ENCODE measurements around the gene PLPPR1.

DNA sequence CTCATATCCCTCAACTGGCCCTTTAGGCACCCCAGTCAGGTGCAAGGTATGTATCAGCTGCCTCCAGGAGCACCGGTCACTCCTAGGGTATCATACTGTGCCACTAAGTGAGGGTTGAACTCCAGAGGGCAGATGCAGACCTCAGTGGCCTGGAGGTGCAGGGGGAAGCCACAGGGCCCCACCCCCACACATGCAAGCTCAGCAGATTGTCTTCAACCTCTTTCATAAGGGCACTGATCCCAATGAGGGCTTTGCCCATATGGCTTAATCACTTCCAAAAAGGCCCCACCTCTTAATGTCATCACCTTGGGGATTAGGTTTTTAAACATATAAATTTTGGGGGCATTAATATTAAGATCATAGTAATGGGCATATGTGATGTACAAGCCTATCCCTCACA, 328.1 kb downstream of the PLPPR1 start:
- TF ChIP-seq, protein P1, sequence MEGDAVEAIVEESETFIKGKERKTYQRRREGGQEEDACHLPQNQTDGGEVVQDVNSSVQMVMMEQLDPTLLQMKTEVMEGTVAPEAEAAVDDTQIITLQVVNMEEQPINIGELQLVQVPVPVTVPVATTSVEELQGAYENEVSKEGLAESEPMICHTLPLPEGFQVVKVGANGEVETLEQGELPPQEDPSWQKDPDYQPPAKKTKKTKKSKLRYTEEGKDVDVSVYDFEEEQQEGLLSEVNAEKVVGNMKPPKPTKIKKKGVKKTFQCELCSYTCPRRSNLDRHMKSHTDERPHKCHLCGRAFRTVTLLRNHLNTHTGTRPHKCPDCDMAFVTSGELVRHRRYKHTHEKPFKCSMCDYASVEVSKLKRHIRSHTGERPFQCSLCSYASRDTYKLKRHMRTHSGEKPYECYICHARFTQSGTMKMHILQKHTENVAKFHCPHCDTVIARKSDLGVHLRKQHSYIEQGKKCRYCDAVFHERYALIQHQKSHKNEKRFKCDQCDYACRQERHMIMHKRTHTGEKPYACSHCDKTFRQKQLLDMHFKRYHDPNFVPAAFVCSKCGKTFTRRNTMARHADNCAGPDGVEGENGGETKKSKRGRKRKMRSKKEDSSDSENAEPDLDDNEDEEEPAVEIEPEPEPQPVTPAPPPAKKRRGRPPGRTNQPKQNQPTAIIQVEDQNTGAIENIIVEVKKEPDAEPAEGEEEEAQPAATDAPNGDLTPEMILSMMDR (IDR thresholded peaks at IDR 0.05): no peak
- no peak for TF ChIP-seq POLR2AphosphoS5 (IDR thresholded peaks at IDR 0.05; ENCODE audit: insufficient read depth in 1 of 2, low read depth in 1 of 2)
